ENCODE data around the gene DGLUCY.
A peak's percentile ranks its signal among the peaks of the same experiment; 100 is the strongest.

DGLUCY gene

GRCh38 chr14:91135039-91135438 is 21.2 kb downstream of the DGLUCY start:
- Histone ChIP-seq H3K4me1 (ENCODE audit: control insufficient read depth in 1 of 2, insufficient read depth in 2 of 2, low read length in 2 of 2) (peaks cover 0 to 4% of the 10 kb centered on the region in 2 experiments), H3K23ac (ENCODE audit: low read length) (no peak overlapping the region), H3K79me2 (ENCODE audit: control insufficient read depth, insufficient read depth, low read length, poor library complexity) (no peaks in the 10 kb centered on the region), H3K4me2 (ENCODE audit: low read length) (no peak overlapping the region), H3K27ac (ENCODE audit: low read depth, low read length) (no peak overlapping the region), H3K4ac (ENCODE audit: low read depth, low read length) (no peak overlapping the region), H2AFZ (ENCODE audit: insufficient read depth, low read length, poor library complexity) (no peak overlapping the region), H3K79me1 (ENCODE audit: low read length) (peaks cover 4% of the 10 kb centered on the region), H3K36me3 (ENCODE audit: control insufficient read depth in 1 of 2, insufficient read depth in 2 of 2, low read length in 2 of 2) (no peaks in the 10 kb centered on the region), H4K91ac (ENCODE audit: low read depth, low read length) (no peak overlapping the region), H3K14ac (ENCODE audit: low read length) (no peak overlapping the region), H3K27me3 (ENCODE audit: insufficient read depth, low read length) (no peaks in the 10 kb centered on the region), H4K12ac (ENCODE audit: low read depth, low read length) (peak overlapping the region; percentile 30), H4K8ac (ENCODE audit: low read depth, low read length) (no peak overlapping the region), H3K18ac (ENCODE audit: low read length) (no peak overlapping the region), H2BK12ac (ENCODE audit: low read length) (no peak overlapping the region), H3K9me3 (ENCODE audit: insufficient read depth, low read depth, low read length) (no peaks in the 10 kb centered on the region), H3K9ac (ENCODE audit: low read length) (no peak overlapping the region), H3K4me3 (ENCODE audit: low read depth, low read length) (no peak overlapping the region), H2BK5ac (ENCODE audit: low read depth, low read length, poor library complexity) (no peak overlapping the region), H2AK5ac (ENCODE audit: low read length) (no peak overlapping the region), H2BK120ac (ENCODE audit: insufficient read depth, low read length, poor library complexity) (no peak overlapping the region)
- DNase-seq = no peak
- no CpG with 5 or more reads among the region's 7 CpGs for WGBS (ENCODE audit: extremely low coverage, insufficient coverage, insufficient read length)

- no peak overlapping the region for H3K9ac ChIP-seq (ENCODE audit: low read length)
- no peaks in the 10 kb centered on the region for H3K27me3 ChIP-seq (ENCODE audit: insufficient read depth, low read length)
- no peak overlapping the region for H2AK5ac ChIP-seq (ENCODE audit: low read length)
- H3K4me2 ChIP-seq (ENCODE audit: low read length) = no peak overlapping the region
- no CpG with 5 or more reads among the region's 6 CpGs for WGBS (ENCODE audit: extremely low coverage, insufficient coverage, insufficient read length)
- no peak overlapping the region for H4K8ac ChIP-seq (ENCODE audit: low read depth, low read length)
- H3K23ac ChIP-seq (ENCODE audit: low read length) = no peak overlapping the region
- peaks cover 0 to 4% of the 10 kb centered on the region in 2 experiments for H3K4me1 ChIP-seq (ENCODE audit: control insufficient read depth in 1 of 2, insufficient read depth in 2 of 2, low read length in 2 of 2)
- no peak overlapping the region for H2AFZ ChIP-seq (ENCODE audit: insufficient read depth, low read length, poor library complexity)
- H4K12ac ChIP-seq (ENCODE audit: low read depth, low read length) = no peak overlapping the region
- H3K27ac ChIP-seq (ENCODE audit: low read depth, low read length) = peak overlapping the region; percentile 8
- H3K14ac ChIP-seq (ENCODE audit: low read length) = no peak overlapping the region
- H3K4ac ChIP-seq (ENCODE audit: low read depth, low read length) = no peak overlapping the region
- H3K18ac ChIP-seq (ENCODE audit: low read length) = no peak overlapping the region
- peak; percentile 54 to 72 for DNase-seq
- no peak overlapping the region for H2BK120ac ChIP-seq (ENCODE audit: insufficient read depth, low read length, poor library complexity)
- peak overlapping the region; percentile 43 for H2BK12ac ChIP-seq (ENCODE audit: low read length)
- no peaks in the 10 kb centered on the region for H3K9me3 ChIP-seq (ENCODE audit: insufficient read depth, low read depth, low read length)
- no peaks in the 10 kb centered on the region for H3K79me2 ChIP-seq (ENCODE audit: control insufficient read depth, insufficient read depth, low read length, poor library complexity)
- H2BK5ac ChIP-seq (ENCODE audit: low read depth, low read length, poor library complexity) = no peak overlapping the region
- H3K36me3 ChIP-seq (ENCODE audit: control insufficient read depth in 1 of 2, insufficient read depth in 2 of 2, low read length in 2 of 2) = peaks cover 0 to 2% of the 10 kb centered on the region in 2 experiments
- no peak overlapping the region for H3K4me3 ChIP-seq (ENCODE audit: low read depth, low read length)
- H3K79me1 ChIP-seq (ENCODE audit: low read length) = peaks cover 4% of the 10 kb centered on the region
- peak overlapping the region; percentile 65 for H4K91ac ChIP-seq (ENCODE audit: low read depth, low read length)
Measured at GRCh38 chr14:91138511-91139359, 24.9 kb downstream of the DGLUCY start.

DNA sequence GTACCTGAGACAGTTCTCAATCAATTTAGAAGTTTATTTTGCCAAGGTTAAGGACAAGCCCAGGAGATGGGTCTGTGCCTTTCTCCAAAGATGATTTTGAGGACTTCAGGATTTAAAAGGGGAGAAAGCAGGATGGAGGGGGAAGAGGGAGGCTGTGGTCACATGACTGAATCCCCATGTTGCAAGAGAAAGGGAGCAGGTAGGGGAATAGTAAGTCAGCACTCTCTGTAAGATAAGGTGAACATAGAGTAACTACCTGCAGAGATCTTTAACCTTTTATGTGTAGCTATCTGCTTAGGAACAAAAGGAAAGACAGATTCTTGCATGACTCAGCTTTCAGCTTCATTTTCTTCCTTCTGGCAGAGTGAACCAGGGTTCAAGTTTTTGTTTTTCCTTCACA is 25.9 kb downstream of the DGLUCY start:
- Histone ChIP-seq H3K4me2 (ENCODE audit: low read length) (no peak overlapping the region), H3K36me3 (ENCODE audit: control insufficient read depth in 1 of 2, insufficient read depth in 2 of 2, low read length in 2 of 2) (peaks cover 0 to 2% of the 10 kb centered on the region in 2 experiments), H3K4me1 (ENCODE audit: control insufficient read depth in 1 of 2, insufficient read depth in 2 of 2, low read length in 2 of 2) (peaks cover 0 to 4% of the 10 kb centered on the region in 2 experiments), H3K27me3 (ENCODE audit: insufficient read depth, low read length) (no peaks in the 10 kb centered on the region), H2AFZ (ENCODE audit: insufficient read depth, low read length, poor library complexity) (no peak overlapping the region), H2BK120ac (ENCODE audit: insufficient read depth, low read length, poor library complexity) (peak overlapping the region; percentile 46), H3K14ac (ENCODE audit: low read length) (no peak overlapping the region), H3K4ac (ENCODE audit: low read depth, low read length) (no peak overlapping the region), H3K27ac (ENCODE audit: low read depth, low read length) (no peak overlapping the region), H3K23ac (ENCODE audit: low read length) (no peak overlapping the region), H4K12ac (ENCODE audit: low read depth, low read length) (no peak overlapping the region), H3K4me3 (ENCODE audit: low read depth, low read length) (no peak overlapping the region), H2BK12ac (ENCODE audit: low read length) (no peak overlapping the region), H2BK5ac (ENCODE audit: low read depth, low read length, poor library complexity) (no peak overlapping the region), H3K79me2 (ENCODE audit: control insufficient read depth, insufficient read depth, low read length, poor library complexity) (no peaks in the 10 kb centered on the region), H3K79me1 (ENCODE audit: low read length) (peaks cover 4% of the 10 kb centered on the region), H4K91ac (ENCODE audit: low read depth, low read length) (no peak overlapping the region), H3K18ac (ENCODE audit: low read length) (no peak overlapping the region), H3K9ac (ENCODE audit: low read length) (no peak overlapping the region), H2AK5ac (ENCODE audit: low read length) (no peak overlapping the region), H4K8ac (ENCODE audit: low read depth, low read length) (no peak overlapping the region), H3K9me3 (ENCODE audit: insufficient read depth, low read depth, low read length) (no peaks in the 10 kb centered on the region)
- DNase-seq = no peak

DNA sequence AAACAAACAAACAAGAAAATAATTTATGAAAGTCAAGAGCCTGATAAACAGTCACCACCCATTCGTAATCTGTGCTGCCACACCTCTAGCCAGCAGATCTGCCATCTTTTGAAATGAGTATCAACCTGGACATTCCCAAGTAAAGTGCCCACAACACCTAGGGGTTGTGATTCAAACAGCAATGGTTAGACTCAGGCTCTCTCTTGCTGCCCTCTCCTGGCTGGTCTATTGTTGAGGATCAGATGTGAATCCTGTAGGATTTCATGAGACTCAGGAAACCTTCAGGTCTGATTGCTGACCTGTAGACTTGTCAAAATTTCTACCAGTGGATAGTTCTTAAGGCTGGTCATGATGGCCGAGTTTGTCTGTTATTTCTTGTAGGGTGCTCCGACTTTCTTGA is 26.8 kb downstream of the DGLUCY start:
- H2BK5ac ChIP-seq (ENCODE audit: low read depth, low read length, poor library complexity) = no peak overlapping the region

More for the DNA sequence above, 26.8 kb downstream of the DGLUCY start:
- H2AFZ ChIP-seq (ENCODE audit: insufficient read depth, low read length, poor library complexity) = no peak overlapping the region
- no peak overlapping the region for H3K4me3 ChIP-seq (ENCODE audit: low read depth, low read length)
- H3K4ac ChIP-seq (ENCODE audit: low read depth, low read length) = no peak overlapping the region
- peak; percentile 48 to 71 for DNase-seq
- H3K23ac ChIP-seq (ENCODE audit: low read length) = no peak overlapping the region
- no peaks in the 10 kb centered on the region for H3K27me3 ChIP-seq (ENCODE audit: insufficient read depth, low read length)
- H3K14ac ChIP-seq (ENCODE audit: low read length) = no peak overlapping the region
- H3K79me1 ChIP-seq (ENCODE audit: low read length) = peaks cover 4% of the 10 kb centered on the region
- no peak overlapping the region for H3K27ac ChIP-seq (ENCODE audit: low read depth, low read length)
- peaks cover 0 to 4% of the 10 kb centered on the region in 2 experiments for H3K4me1 ChIP-seq (ENCODE audit: control insufficient read depth in 1 of 2, insufficient read depth in 2 of 2, low read length in 2 of 2)
- H2BK120ac ChIP-seq (ENCODE audit: insufficient read depth, low read length, poor library complexity) = no peak overlapping the region
- WGBS (ENCODE audit: extremely low coverage, insufficient coverage, insufficient read length) = no CpG with 5 or more reads among the region's 3 CpGs
- no peak overlapping the region for H2AK5ac ChIP-seq (ENCODE audit: low read length)
- peaks cover 0 to 5% of the 10 kb centered on the region in 2 experiments for H3K36me3 ChIP-seq (ENCODE audit: control insufficient read depth in 1 of 2, insufficient read depth in 2 of 2, low read length in 2 of 2)
- H2BK12ac ChIP-seq (ENCODE audit: low read length) = no peak overlapping the region
- no peak overlapping the region for H4K12ac ChIP-seq (ENCODE audit: low read depth, low read length)
- H3K9me3 ChIP-seq (ENCODE audit: insufficient read depth, low read depth, low read length) = no peaks in the 10 kb centered on the region
- H4K8ac ChIP-seq (ENCODE audit: low read depth, low read length) = no peak overlapping the region
- H3K18ac ChIP-seq (ENCODE audit: low read length) = no peak overlapping the region
- H4K91ac ChIP-seq (ENCODE audit: low read depth, low read length) = no peak overlapping the region
- no peaks in the 10 kb centered on the region for H3K79me2 ChIP-seq (ENCODE audit: control insufficient read depth, insufficient read depth, low read length, poor library complexity)
- no peak overlapping the region for H3K9ac ChIP-seq (ENCODE audit: low read length)
- H3K4me2 ChIP-seq (ENCODE audit: low read length) = no peak overlapping the region

Data from trophoblast cell (in vitro differentiated cells and primary cell).